PC-3 (cell line): ENCODE data around the gene OR4M1. TPM values are rescaled to one million over a fixed set of nuclear protein-coding genes. Genes with fewer than 3 reads are reported as not detected.
"Not testable (repeated sequence)": the region's sequence is repeated elsewhere in the genome, so short reads cannot be mapped to it uniquely, and the experiment has no call there.

Source experiments
- ATAC-seq: fragments of 200-7000 bp; cut with Tn5 transposase; 2 replicates; pipeline ENCODE4 v1.9.1; 2020; ENCODE audit warnings: mild to moderate bottlenecking, moderate library complexity
- Bru-seq: library from RNA; stranded (reverse); fragments of 400-500 nt; gene quantifications from one replicate; lab custom pipeline; 2021; lab: Mats Ljungman, UMichigan
- BruChase-seq, 2 experiments: library from RNA; stranded (reverse); fragments of 400-500 nt; gene quantifications; one replicate each; lab custom pipeline; 2021; lab: Mats Ljungman, UMichigan
- BruUV-seq: library from RNA; stranded (reverse); fragments of 400-500 nt; replicated peaks from 2 replicates; lab custom pipeline; 2021; lab: Mats Ljungman, UMichigan
- CTCF ChIA-PET: fragments of 300-600 bp; sonication (Branson Sonifier 250); formaldehyde crosslinking; loops from one replicate; lab custom pipeline; 2022; ENCODE audit warnings: antibody characterized with exemption; lab: Charles Lee
- POLR2A ChIA-PET: fragments of 300-600 bp; sonication (Branson Sonifier 250); formaldehyde crosslinking; loops from one replicate; lab custom pipeline; 2022; ENCODE audit warnings: antibody characterized with exemption; ENCODE audit not compliant: unreplicated experiment; lab: Charles Lee
- DNase-seq: peaks from one replicate; pipeline ENCODE4 v3.0.0-alpha.2; 2015
- H2AFZ ChIP-seq: fragments of 300-600 bp; sonication (generic); 2 replicates; pipeline ENCODE4 v1.6.0; 2016; ENCODE audit warnings: antibody characterized with exemption, low read length
- H3F3A ChIP-seq: fragments of 300-600 bp; sonication (generic); one replicate; pipeline ENCODE4 v1.6.0; 2017; ENCODE audit warnings: antibody characterized with exemption, low read length, control low read depth, mild to moderate bottlenecking; ENCODE audit not compliant: unreplicated experiment
- H3K27ac ChIP-seq: fragments of 300-600 bp; sonication (generic); 2 replicates; pipeline ENCODE4 v1.5.1; 2016; ENCODE audit warnings: mild to moderate bottlenecking, low read length
- H3K27me3 ChIP-seq: fragments of 300-600 bp; sonication (generic); 2 replicates; pipeline ENCODE4 v1.6.1; 2016; ENCODE audit warnings: low read length, mixed read lengths
- H3K36me3 ChIP-seq: fragments of 300-600 bp; sonication (generic); 2 replicates; pipeline ENCODE4 v1.6.1; 2016; ENCODE audit warnings: low read depth, mixed run types, low read length, mixed read lengths
- H3K4me1 ChIP-seq: fragments of 300-600 bp; sonication (generic); 2 replicates; pipeline ENCODE4 v1.5.1; 2016; ENCODE audit warnings: low read length; ENCODE audit not compliant: insufficient read depth
- H3K4me2 ChIP-seq: fragments of 300-600 bp; sonication (generic); 2 replicates; pipeline ENCODE4 v1.6.0; 2016; ENCODE audit warnings: low read length
- H3K4me3 ChIP-seq: fragments of 300-600 bp; sonication (generic); 2 replicates; pipeline ENCODE4 v1.5.1; 2016; ENCODE audit warnings: mild to moderate bottlenecking, low read length, mixed read lengths
- H3K79me2 ChIP-seq: fragments of 300-600 bp; sonication (generic); 2 replicates; pipeline ENCODE4 v1.6.1; 2017; ENCODE audit warnings: low read length, mixed read lengths
- H3K9ac ChIP-seq: fragments of 300-600 bp; sonication (generic); 2 replicates; pipeline ENCODE4 v1.6.0; 2016; ENCODE audit warnings: mild to moderate bottlenecking, low read length
- H3K9me2 ChIP-seq: fragments of 300-600 bp; sonication (generic); replicated peaks from 2 replicates; pipeline ENCODE4 v1.6.1; 2016; ENCODE audit warnings: mixed run types, low read length, mixed read lengths
- H3K9me3 ChIP-seq: fragments of 300-600 bp; sonication (generic); 2 replicates; pipeline ENCODE4 v1.6.1; 2016; ENCODE audit warnings: low read length, mixed read lengths
- H4K20me1 ChIP-seq: fragments of 300-600 bp; sonication (generic); 2 replicates; pipeline ENCODE4 v1.6.1; 2016; ENCODE audit warnings: low read length, mixed read lengths
- EZH2 ChIP-seq: fragments of 300-600 bp; sonication (generic); IDR thresholded peaks from one replicate; pipeline ENCODE4 v1.6.1; 2017; ENCODE audit warnings: antibody characterized with exemption, mild to moderate bottlenecking, low read length; ENCODE audit not compliant: unreplicated experiment
- EZH2phosphoT487 ChIP-seq: fragments of 300-600 bp; sonication (generic); IDR thresholded peaks from 2 replicates; pipeline ENCODE4 v1.6.1; 2018; ENCODE audit warnings: mild to moderate bottlenecking, antibody characterized with exemption, low read length, borderline replicate concordance
- intact Hi-C: fragments of 100-400 bp; cut with micrococcal nuclease; formaldehyde crosslinking; loops from 2 replicates; pipeline ENCODE4 v1.9.0; 2023
- long read RNA-seq: library from polyadenylated mRNA; unstranded; transcript quantifications from one replicate; pipeline ENCODE4 v2.0.0, GENCODE V29; 2021; ENCODE audit not compliant: unreplicated experiment
- total RNA-seq: library from RNA; depleted of rRNA; stranded (reverse); fragments of >200 nt; gene quantifications from 2 replicates; pipeline ENCODE4 v1.2.3, GENCODE V29; 2014; rRNA removed
- TF ChIP-seq, protein P1 (sequence below): fragments of 300-600 bp; sonication (generic); conservative IDR thresholded peaks from 2 replicates; pipeline ENCODE4 v1.5.1; 2017; ENCODE audit warnings: antibody characterized with exemption, low read depth, mild to moderate bottlenecking, low read length

Gene OR4M1
- not detected in 2 replicates for total RNA-seq
- not detected for Bru-seq, nascent RNA
- BruChase-seq, experiment 1, labeled RNA remaining after a 6-hour chase = not detected
- not detected for BruChase-seq, experiment 2, labeled RNA remaining after a 2-hour chase
- long read RNA-seq = 0 reads

DNA sequence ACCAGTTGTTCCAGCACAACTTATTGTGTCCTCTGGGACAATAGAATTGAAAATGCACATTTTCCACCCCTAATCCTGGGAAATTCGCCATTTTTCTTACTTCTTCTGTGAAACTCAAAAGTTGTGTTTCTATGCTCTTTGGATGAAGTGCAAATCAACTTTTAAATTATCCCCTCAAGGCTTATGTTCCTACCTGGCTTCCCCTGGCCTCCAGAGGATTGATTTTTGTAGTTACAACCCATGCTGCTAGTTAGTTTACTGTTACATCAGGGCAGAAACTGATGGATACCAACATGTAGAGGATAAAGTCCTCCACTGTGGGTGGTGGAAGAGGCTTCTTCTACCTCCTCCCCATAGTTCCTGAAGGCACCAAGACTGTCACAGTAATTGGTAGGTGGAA, at the start of gene OR4M1:
Gene OR4M1, plus strand, starts transcription at position 301 of the 400 bp plus-strand sequence. CDS start 6,819 bp downstream, outside the sequence.
- H3K9me3 ChIP-seq = peaks cover 24% of the 10 kb centered on the region; the same call in 1 of the 2 replicates
- H3K4me3 ChIP-seq, H3F3A ChIP-seq, H4K20me1 ChIP-seq, H3K4me2 ChIP-seq, ATAC-seq, H2AFZ ChIP-seq, H3K4me1 ChIP-seq, H3K36me3 ChIP-seq, POLR2A ChIA-PET, intact Hi-C loops, DNase-seq, H3K27me3 ChIP-seq, CTCF ChIA-PET, H3K9ac ChIP-seq, H3K79me2 ChIP-seq, BruUV-seq, H3K9me2 ChIP-seq, H3K27ac ChIP-seq: not testable (repeated sequence)

DNA sequence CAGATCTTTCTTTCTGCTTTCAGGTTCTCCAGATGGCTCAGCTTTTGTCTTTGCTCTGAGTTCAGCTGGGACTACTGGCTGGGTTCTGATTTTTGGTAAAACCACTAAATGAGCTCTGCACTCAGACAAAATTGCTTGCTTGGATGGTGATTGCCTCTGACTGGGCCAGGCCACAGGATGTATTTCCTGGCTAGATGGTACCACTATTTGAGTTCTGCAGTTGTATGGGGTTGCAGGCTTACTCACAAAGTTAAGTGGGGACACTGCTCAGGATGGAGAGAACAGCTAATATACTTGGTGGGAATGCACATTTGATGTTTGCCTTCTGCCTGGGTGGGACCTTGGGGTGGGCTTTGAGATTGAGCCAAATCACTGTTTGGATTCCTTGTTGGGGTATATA, 43.9 kb upstream of the OR4M1 start:
- no peaks in the 10 kb centered on the region for H3K79me2 ChIP-seq
- TF ChIP-seq EZH2phosphoT487 (no peak), EZH2 (no peak)
- TF ChIP-seq, protein P1, sequence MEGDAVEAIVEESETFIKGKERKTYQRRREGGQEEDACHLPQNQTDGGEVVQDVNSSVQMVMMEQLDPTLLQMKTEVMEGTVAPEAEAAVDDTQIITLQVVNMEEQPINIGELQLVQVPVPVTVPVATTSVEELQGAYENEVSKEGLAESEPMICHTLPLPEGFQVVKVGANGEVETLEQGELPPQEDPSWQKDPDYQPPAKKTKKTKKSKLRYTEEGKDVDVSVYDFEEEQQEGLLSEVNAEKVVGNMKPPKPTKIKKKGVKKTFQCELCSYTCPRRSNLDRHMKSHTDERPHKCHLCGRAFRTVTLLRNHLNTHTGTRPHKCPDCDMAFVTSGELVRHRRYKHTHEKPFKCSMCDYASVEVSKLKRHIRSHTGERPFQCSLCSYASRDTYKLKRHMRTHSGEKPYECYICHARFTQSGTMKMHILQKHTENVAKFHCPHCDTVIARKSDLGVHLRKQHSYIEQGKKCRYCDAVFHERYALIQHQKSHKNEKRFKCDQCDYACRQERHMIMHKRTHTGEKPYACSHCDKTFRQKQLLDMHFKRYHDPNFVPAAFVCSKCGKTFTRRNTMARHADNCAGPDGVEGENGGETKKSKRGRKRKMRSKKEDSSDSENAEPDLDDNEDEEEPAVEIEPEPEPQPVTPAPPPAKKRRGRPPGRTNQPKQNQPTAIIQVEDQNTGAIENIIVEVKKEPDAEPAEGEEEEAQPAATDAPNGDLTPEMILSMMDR = no peak
- no peaks in the 10 kb centered on the region for H4K20me1 ChIP-seq
- CTCF ChIA-PET = no interaction called here
- ATAC-seq = no peak
- H3K27ac ChIP-seq = no peak overlapping the region
- no peaks in the 10 kb centered on the region for H3F3A ChIP-seq
- no peak overlapping the region for H3K9ac ChIP-seq
- intact Hi-C loops = no loop called here
- no peaks in the 10 kb centered on the region for H3K36me3 ChIP-seq
- H3K9me3 ChIP-seq = peaks cover 29% of the 10 kb centered on the region
- H3K4me3 ChIP-seq = no peak overlapping the region
- no peak overlapping the region for H3K4me2 ChIP-seq
- H3K4me1 ChIP-seq = no peaks in the 10 kb centered on the region
- H3K27me3 ChIP-seq = no peaks in the 10 kb centered on the region
- H3K9me2 ChIP-seq = no peaks in the 10 kb centered on the region
- no peak for DNase-seq
- POLR2A ChIA-PET = no interaction called here
- H2AFZ ChIP-seq = no peak overlapping the region
- no TSS peak for BruUV-seq

DNA sequence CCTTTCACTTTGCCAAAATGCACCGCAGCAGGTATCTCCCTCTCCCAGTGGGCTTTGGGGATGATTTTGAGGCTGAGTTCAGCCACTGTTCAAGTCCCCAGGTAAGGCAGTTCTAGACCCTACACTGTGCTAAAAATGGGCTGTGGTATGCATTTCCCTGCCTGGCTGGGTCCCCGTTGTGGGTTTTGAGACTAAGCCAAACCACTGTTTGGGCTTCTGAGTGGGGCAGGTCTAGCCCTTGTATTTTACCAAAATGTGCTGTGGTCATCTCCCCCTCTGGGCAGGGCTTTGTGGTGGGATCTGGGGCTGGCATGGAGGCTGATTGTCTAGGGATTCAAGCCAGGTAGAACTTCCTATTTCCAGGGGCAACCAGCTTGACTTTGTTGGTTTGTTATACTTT, 43.5 kb upstream of the OR4M1 start:
- Histone ChIP-seq H3F3A (no peaks in the 10 kb centered on the region), H3K27ac (no peak overlapping the region), H3K9me2 (no peaks in the 10 kb centered on the region), H3K79me2 (no peaks in the 10 kb centered on the region), H3K4me1 (no peaks in the 10 kb centered on the region), H3K27me3 (no peaks in the 10 kb centered on the region), H3K4me3 (no peak overlapping the region), H3K36me3 (no peaks in the 10 kb centered on the region), H3K4me2 (no peak overlapping the region), H4K20me1 (no peaks in the 10 kb centered on the region), H3K9ac (no peak overlapping the region), H2AFZ (no peak overlapping the region), H3K9me3 (peaks cover 29% of the 10 kb centered on the region)
- DNase-seq (no peak), ATAC-seq (no peak)
- no TSS peak for BruUV-seq
- POLR2A ChIA-PET = no interaction called here
- intact Hi-C loops = loop anchor here (10.0 kb wide), 1 partner anchor 175 kb away; no protein-coding TSS in a partner anchor
- TF ChIP-seq EZH2phosphoT487 (no peak), EZH2 (no peak)
- TF ChIP-seq, protein P1 = no peak
- CTCF ChIA-PET = no interaction called here

DNA sequence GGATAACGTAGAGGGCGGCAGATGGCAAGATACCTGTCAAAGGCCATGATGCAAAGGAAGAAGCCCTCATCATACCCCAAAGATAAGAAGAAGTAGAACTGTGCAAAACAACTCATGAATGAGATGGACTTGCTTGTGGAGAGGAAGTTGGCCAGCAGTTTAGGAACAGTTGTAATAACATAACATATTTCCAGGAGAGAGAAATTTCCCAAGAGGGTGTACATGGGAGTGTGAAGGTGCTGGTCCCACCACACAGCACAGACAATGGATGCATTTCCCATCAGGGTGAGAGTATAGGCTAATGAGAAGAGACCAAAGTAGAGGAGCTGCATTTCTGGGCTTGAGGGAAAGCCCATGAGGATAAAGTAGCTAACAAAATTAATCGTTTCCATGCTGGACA, 39.4 kb upstream of the OR4M1 start:
- H3K4me1 ChIP-seq, H3K27ac ChIP-seq, H3F3A ChIP-seq, H3K27me3 ChIP-seq, H4K20me1 ChIP-seq, CTCF ChIA-PET, DNase-seq, H3K4me3 ChIP-seq, POLR2A ChIA-PET, H3K4me2 ChIP-seq, H3K9me2 ChIP-seq, H2AFZ ChIP-seq, BruUV-seq, H3K79me2 ChIP-seq, H3K36me3 ChIP-seq, ATAC-seq, H3K9ac ChIP-seq: not testable (repeated sequence)
- peaks cover 20% of the 10 kb centered on the region for H3K9me3 ChIP-seq
- intact Hi-C loops = loop anchor here (10.0 kb wide), 1 partner anchor 171 kb away; no protein-coding TSS in a partner anchor
